B cell (primary cell): ENCODE data around the gene DENND4B.

Experiments
- EZH2 ChIP-seq: IDR thresholded peaks from 2 replicates; pipeline ENCODE4 v1.6.1; 2012; ENCODE audit warnings: borderline replicate concordance, low read depth, mild to moderate bottlenecking, moderate library complexity, low read length; ENCODE audit not compliant: insufficient read depth, poor library complexity, severe bottlenecking
- TF ChIP-seq, protein P1 (sequence below): fragments of 200-600 bp; IDR thresholded peaks from one replicate; pipeline ENCODE4 v1.8.0; 2022; ENCODE audit warnings: antibody characterized with exemption, mild to moderate bottlenecking

DNA sequence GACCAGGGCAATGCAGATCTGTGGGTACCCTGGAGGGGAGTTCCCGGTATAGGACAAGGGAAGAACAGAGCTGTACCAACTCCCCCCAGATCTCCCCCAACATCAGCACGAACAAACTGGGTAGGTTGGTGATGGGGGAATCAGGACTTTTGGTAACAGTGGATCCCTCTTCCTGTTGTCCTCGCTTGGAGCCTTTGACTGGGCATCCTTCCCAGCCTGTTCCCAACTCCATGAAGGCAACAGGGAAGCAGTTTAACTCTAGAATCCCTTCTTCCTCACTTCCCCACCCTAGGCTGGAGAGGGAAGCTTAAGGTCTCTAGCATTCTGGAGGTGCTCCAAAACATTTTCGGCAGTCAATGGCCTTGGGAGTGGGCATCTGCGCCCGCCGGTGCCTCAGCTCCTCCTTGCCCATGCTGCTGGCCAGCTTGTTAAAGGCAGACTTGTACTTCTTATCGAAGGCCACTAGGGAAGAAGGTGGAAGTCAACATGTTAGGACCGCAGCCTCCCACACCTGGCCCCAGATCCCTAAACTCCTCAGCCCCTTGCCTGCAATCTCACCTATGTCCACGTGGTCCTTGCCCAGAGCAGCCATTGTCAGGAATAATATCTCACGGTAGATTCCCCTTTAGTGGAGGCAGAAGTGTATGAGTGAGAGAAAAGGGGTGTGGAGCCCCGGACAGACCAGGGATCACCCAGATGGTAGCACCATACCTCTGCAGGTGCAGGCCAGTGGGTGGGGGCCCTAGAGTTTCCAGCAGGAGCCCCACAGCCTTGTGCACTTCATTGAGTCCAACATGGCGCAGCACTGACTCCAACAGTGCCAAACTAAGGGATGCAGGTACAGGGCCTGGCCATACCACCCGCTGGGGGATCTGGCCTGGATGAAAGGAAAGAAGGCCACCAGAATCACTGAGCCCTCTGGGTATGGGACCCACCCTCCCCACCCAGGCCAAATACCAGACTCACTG is 16.3 kb downstream of the DENND4B start:
- TF ChIP-seq, protein P1, sequence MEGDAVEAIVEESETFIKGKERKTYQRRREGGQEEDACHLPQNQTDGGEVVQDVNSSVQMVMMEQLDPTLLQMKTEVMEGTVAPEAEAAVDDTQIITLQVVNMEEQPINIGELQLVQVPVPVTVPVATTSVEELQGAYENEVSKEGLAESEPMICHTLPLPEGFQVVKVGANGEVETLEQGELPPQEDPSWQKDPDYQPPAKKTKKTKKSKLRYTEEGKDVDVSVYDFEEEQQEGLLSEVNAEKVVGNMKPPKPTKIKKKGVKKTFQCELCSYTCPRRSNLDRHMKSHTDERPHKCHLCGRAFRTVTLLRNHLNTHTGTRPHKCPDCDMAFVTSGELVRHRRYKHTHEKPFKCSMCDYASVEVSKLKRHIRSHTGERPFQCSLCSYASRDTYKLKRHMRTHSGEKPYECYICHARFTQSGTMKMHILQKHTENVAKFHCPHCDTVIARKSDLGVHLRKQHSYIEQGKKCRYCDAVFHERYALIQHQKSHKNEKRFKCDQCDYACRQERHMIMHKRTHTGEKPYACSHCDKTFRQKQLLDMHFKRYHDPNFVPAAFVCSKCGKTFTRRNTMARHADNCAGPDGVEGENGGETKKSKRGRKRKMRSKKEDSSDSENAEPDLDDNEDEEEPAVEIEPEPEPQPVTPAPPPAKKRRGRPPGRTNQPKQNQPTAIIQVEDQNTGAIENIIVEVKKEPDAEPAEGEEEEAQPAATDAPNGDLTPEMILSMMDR: no peak
- TF ChIP-seq EZH2: no peak
